K562 (cell line): Measurements from ENCODE around the gene TXNIP. TPM values are rescaled to one million over a fixed set of nuclear protein-coding genes. Genes with fewer than 3 reads are reported as not detected.

Experiments
- ATF4 ChIP-seq: fragments of 450-650 bp; formaldehyde crosslinking; IDR thresholded peaks from 2 replicates; pipeline ENCODE4 v1.4.0; 2022; ENCODE audit warnings: mild to moderate bottlenecking, moderate library complexity
- CEBPB ChIP-seq: fragments of 450-650 bp; IDR thresholded peaks from 2 replicates; pipeline ENCODE4 v1.6.1; 2016; ENCODE audit warnings: missing genetic modification characterization, missing compliant biosample characterization
- CREB3L1 ChIP-seq: fragments of 450-650 bp; IDR thresholded peaks from 2 replicates; pipeline ENCODE4 v1.6.1; 2014; ENCODE audit warnings: low read depth, mild to moderate bottlenecking, moderate library complexity, borderline replicate concordance
- DMBX1 ChIP-seq: fragments of 250-450 bp; sonication (Bioruptor Pico); IDR thresholded peaks from 2 replicates; pipeline ENCODE4 v1.8.0; 2022; ENCODE audit warnings: inconsistent platforms, mild to moderate bottlenecking, moderate library complexity, borderline replicate concordance
- EZH2 ChIP-seq: IDR thresholded peaks from 2 replicates; pipeline ENCODE4 v1.6.1; 2012; ENCODE audit warnings: low read depth, mild to moderate bottlenecking, inconsistent platforms, low read length, borderline replicate concordance
- FOXP4 ChIP-seq: sonication (generic); formaldehyde crosslinking; IDR thresholded peaks from 2 replicates; pipeline ENCODE4 v1.8.0; 2022; ENCODE audit warnings: mild to moderate bottlenecking, missing genetic modification reagents, borderline replicate concordance
- HNRNPK ChIP-seq: fragments of 200-400 bp; formaldehyde crosslinking; IDR thresholded peaks from one replicate; pipeline ENCODE4 v1.6.1; 2018; ENCODE audit warnings: mild to moderate bottlenecking, low read depth, low read length; ENCODE audit not compliant: poor library complexity, severe bottlenecking
- KLF1 ChIP-seq: fragments of 450-650 bp; IDR thresholded peaks from 2 replicates; pipeline ENCODE4 v1.6.1; 2016; ENCODE audit warnings: missing genetic modification characterization, missing compliant biosample characterization
- NR0B1 ChIP-seq: fragments of 450-650 bp; IDR thresholded peaks from one replicate; pipeline ENCODE4 v1.6.1; 2018; ENCODE audit warnings: mild to moderate bottlenecking, moderate library complexity; ENCODE audit not compliant: partially characterized antibody
- NR2F6 ChIP-seq: fragments of 450-650 bp; formaldehyde crosslinking; IDR thresholded peaks from 2 replicates; pipeline ENCODE4 v1.4.0; 2020; ENCODE audit warnings: mild to moderate bottlenecking
- POLR2AphosphoS2 ChIP-seq: IDR thresholded peaks from 2 replicates; pipeline ENCODE4 v1.6.1; 2012; ENCODE audit warnings: low read length, improper control_type of control experiment
- TSHZ1 ChIP-seq: fragments of 250-450 bp; sonication (Bioruptor Pico); IDR thresholded peaks from 2 replicates; pipeline ENCODE4 v1.4.0; 2020; ENCODE audit warnings: mild to moderate bottlenecking, moderate library complexity
- ZBTB1 ChIP-seq: sonication (generic); formaldehyde crosslinking; IDR thresholded peaks from 2 replicates; pipeline ENCODE4 v1.8.1; 2023; ENCODE audit warnings: missing genetic modification reagents, low read depth, mild to moderate bottlenecking, borderline replicate concordance
- ZKSCAN8 ChIP-seq: fragments of 200-800 bp; sonication (Bioruptor generic); IDR thresholded peaks from 2 replicates; pipeline ENCODE4 v1.6.1; 2016; ENCODE audit warnings: missing genetic modification characterization, missing compliant biosample characterization
- ZNF263 ChIP-seq: sonication (generic); formaldehyde crosslinking; IDR thresholded peaks from 2 replicates; pipeline ENCODE4 v1.8.0; 2022; ENCODE audit warnings: mild to moderate bottlenecking, missing genetic modification reagents, borderline replicate concordance
- ZNF431 ChIP-seq: sonication (generic); formaldehyde crosslinking; IDR thresholded peaks from 2 replicates; pipeline ENCODE4 v1.8.0; 2022; ENCODE audit warnings: mild to moderate bottlenecking, missing genetic modification reagents
- ZNF507 ChIP-seq: conservative IDR thresholded peaks from 2 replicates; pipeline ENCODE4 v1.6.1; 2017; ENCODE audit warnings: missing genetic modification characterization, missing compliant biosample characterization
- ZNF79 ChIP-seq: fragments of 250-450 bp; sonication (Bioruptor Pico); IDR thresholded peaks from 2 replicates; pipeline ENCODE4 v1.4.0; 2020; ENCODE audit warnings: low read depth, mild to moderate bottlenecking, moderate library complexity
- polyA plus RNA-seq, 8 experiments: library from polyadenylated mRNA; depleted of rRNA in 4 of 8; stranded (reverse) in 5 of 8; unstranded in 3 of 8; fragments of >200 nt; fragmentation: Nextera tagmentation in 2 of 8; fragmentation: Illumina TruSeq in 1 of 8; extraction: Ambion mirVana in 2 of 8; extraction: Trizol in 1 of 8; gene quantifications; 2 replicates each; pipeline versions ENCODE4 v1.2.1 to v1.2.3, GENCODE V29; 2011 to 2014; ENCODE audit warnings: inconsistent platforms in 1 of 8, missing spikeins in 1 of 8
- total RNA-seq, 7 experiments: library from RNA; depleted of rRNA in 6 of 7; stranded (reverse); fragments of >200 nt in 6 of 7; fragmentation: Illumina TruSeq in 2 of 7; extraction: Trizol in 2 of 7; gene quantifications; 2 replicates each; pipeline versions ENCODE4 v1.2.1 to v1.2.3, GENCODE V29; 2011 to 2021; ENCODE audit warnings: low replicate concordance in 1 of 7

Gene TXNIP
- total and polyA plus RNA-seq, 9 of the 15 experiments (the other 6 are each of a cell fraction or from before 2014, with no cell fraction given), result 120 to 499 (median 257) TPM

- TF ChIP-seq ZNF431 (CRISPR knock-in tag) (no peak), ZNF263 (CRISPR knock-in tag) (no peak), CEBPB (tag) (no peak), ATF4 (CRISPR knock-in tag) (peak; percentile 7; the same call in 1 of the 2 replicates), NR0B1 (no peak), EZH2 (no peak), FOXP4 (0 out of 2 replicates have a peak, but pooled peaks have one; percentile 26), NR2F6 (no peak), ZBTB1 (CRISPR knock-in tag) (no peak), CREB3L1 (no peak), ZNF507 (tag) (no peak), DMBX1 (no peak), ZKSCAN8 (no peak), HNRNPK (no peak), POLR2AphosphoS2 (peak; percentile 12; the same call in 1 of the 2 replicates), KLF1 (tag) (no peak), TSHZ1 (CRISPR knock-in tag) (no peak), ZNF79 (CRISPR knock-in tag) (no peak)
Observed at GRCh38 chr1:145995148-145995881, 1.1 kb downstream of the TXNIP start (continued).
